Endodermal cell (in vitro differentiated cells): ENCODE measurements around the gene NPC1L1. TPM values are rescaled to one million over a fixed set of nuclear protein-coding genes. Genes with fewer than 3 reads are reported as not detected.

ENCODE experiments used
- DNase-seq: peaks from one replicate; pipeline ENCODE4 v3.0.0-alpha.2; 2017
- H3K27ac ChIP-seq: 2 replicates; pipeline ENCODE4 v1.5.1; 2013; ENCODE audit warnings: mild to moderate bottlenecking, low read depth, low read length, moderate library complexity
- H3K27me3 ChIP-seq: 2 replicates; pipeline ENCODE4 v1.6.1; 2013; ENCODE audit warnings: mild to moderate bottlenecking, low read length, moderate library complexity; ENCODE audit not compliant: insufficient read depth, control insufficient read depth, poor library complexity, severe bottlenecking
- H3K36me3 ChIP-seq: 2 replicates; pipeline ENCODE4 v1.7.0; 2013; ENCODE audit warnings: mild to moderate bottlenecking, low read length, moderate library complexity; ENCODE audit not compliant: control insufficient read depth, insufficient read depth
- H3K4me1 ChIP-seq: one replicate; pipeline ENCODE4 v1.7.0; 2013; ENCODE audit warnings: low read length; ENCODE audit not compliant: control insufficient read depth, insufficient read depth
- H3K4me3 ChIP-seq: 2 replicates; pipeline ENCODE4 v1.5.1; 2013; ENCODE audit warnings: mild to moderate bottlenecking, low read length, moderate library complexity
- H3K9ac ChIP-seq: 2 replicates; pipeline ENCODE4 v1.6.1; 2013; ENCODE audit warnings: mild to moderate bottlenecking, low read length, moderate library complexity; ENCODE audit not compliant: poor library complexity, severe bottlenecking; ENCODE audit errors: extremely low read depth
- H3K9me3 ChIP-seq: 2 replicates; pipeline ENCODE4 v1.6.1; 2013; ENCODE audit warnings: mild to moderate bottlenecking, low read length, moderate library complexity; ENCODE audit not compliant: control insufficient read depth
- H3K27ac Mint-ChIP-seq: 2 replicates; pipeline ENCODE4 v1.8.0; 2020; ENCODE audit warnings: mixed read lengths
- H3K27me3 Mint-ChIP-seq: 2 replicates; pipeline ENCODE4 v1.8.0; 2021; ENCODE audit warnings: mild to moderate bottlenecking, mixed read lengths; ENCODE audit not compliant: insufficient read depth
- H3K36me3 Mint-ChIP-seq: 2 replicates; pipeline ENCODE4 v1.8.0; 2020; ENCODE audit warnings: low read depth, mixed read lengths
- H3K4me1 Mint-ChIP-seq: 2 replicates; pipeline ENCODE4 v1.8.0; 2020; ENCODE audit warnings: mixed read lengths
- H3K4me3 Mint-ChIP-seq: 2 replicates; pipeline ENCODE4 v1.8.0; 2020; ENCODE audit warnings: mild to moderate bottlenecking, moderate library complexity, mixed read lengths
- H3K9me3 Mint-ChIP-seq: 2 replicates; pipeline ENCODE4 v1.8.0; 2020; ENCODE audit warnings: mild to moderate bottlenecking, mixed read lengths
- CTCF ChIP-seq: fragments of 200-600 bp; sonication (generic); conservative IDR thresholded peaks from 2 replicates; pipeline ENCODE4 v1.5.0; 2021; ENCODE audit warnings: antibody characterized with exemption, mild to moderate bottlenecking
- WGBS, 2 experiments: methylation state at CpG; one replicate each; pipeline versions ENCODE4 v1.1.5 to v1.1.7; 2013; ENCODE audit warnings: missing lambda C conversion rate in 2 of 2, mixed read lengths in 1 of 2; ENCODE audit not compliant: insufficient coverage in 1 of 2, insufficient read length in 1 of 2; 5-methylcytosine and 5-hydroxymethylcytosine counted together
- total RNA-seq, 2 donors: library from RNA; stranded (reverse); fragmentation: NEBNext Ultra II Directional in 1 of 2; extraction: Animal tissue kit (Norgen Biotek cat#: 25700) in 1 of 2; gene quantifications; 2 replicates in 1 of 2; 3 replicates in 1 of 2; pipeline ENCODE4 v1.2.1, GENCODE V29; 2021

NPC1L1 gene
- total RNA-seq, 2 donors from 2014 or later, result 2.7 to 3.1 TPM

- Histone ChIP-seq H3K27ac (peak within 1 kb of the TSS; percentile 64), H3K9ac (peak within 1 kb of the TSS; percentile 80), H3K4me3 (peak within 1 kb of the TSS; percentile 88), H3K4me1 (peaks cover 6% of the 10 kb centered on the region), H3K9me3 (no peaks in the 10 kb centered on the region), H3K27me3 (no peaks in the 10 kb centered on the region), H3K36me3 (peaks cover 56% of the 10 kb centered on the region)
- peak; percentile 98 for DNase-seq
- peaks cover 17% of the 10 kb centered on the region for H3K4me1 Mint-ChIP-seq
- peak within 1 kb of the TSS; percentile 94 for H3K4me3 Mint-ChIP-seq
- H3K27ac Mint-ChIP-seq, result peak within 1 kb of the TSS; percentile 96
- 2% methylated on average over 32 to 74 of the region's 74 CpGs for WGBS, 2 experiments
- peaks cover 56% of the 10 kb centered on the region for H3K36me3 Mint-ChIP-seq
- no peak for TF ChIP-seq CTCF
- H3K27me3 Mint-ChIP-seq, result no peaks in the 10 kb centered on the region
- no peaks in the 10 kb centered on the region for H3K9me3 Mint-ChIP-seq
Measured at GRCh38 chr7:44573464-44574286, 32.5 kb upstream of the NPC1L1 start, which contains the start of gene DDX56. Gene DDX56 (minus strand): TSS chr7:44573908. CDS start chr7:44573895, 13 bp downstream.

GRCh38 chr7:44572771-44573170 lies 31.6 kb upstream of the NPC1L1 start:
- H3K36me3 ChIP-seq, result peaks cover 57% of the 10 kb centered on the region

GRCh38 chr7:44569959-44570358 lies 28.8 kb upstream of the NPC1L1 start:
- peak; percentile 20 for DNase-seq
- H3K4me3 ChIP-seq, result no peak overlapping the region
- H3K9me3 Mint-ChIP-seq, result no peaks in the 10 kb centered on the region
- 94% methylated on average over 7 to 9 of the region's 9 CpGs for WGBS, 2 experiments
- no peak overlapping the region for H3K27ac Mint-ChIP-seq
- H3K9me3 ChIP-seq, result no peaks in the 10 kb centered on the region
- H3K4me1 Mint-ChIP-seq, result peaks cover 17% of the 10 kb centered on the region
- H3K4me3 Mint-ChIP-seq, result no peak overlapping the region
- no peaks in the 10 kb centered on the region for H3K27me3 ChIP-seq
- peaks cover 69% of the 10 kb centered on the region for H3K36me3 ChIP-seq
- TF ChIP-seq CTCF, result no peak
- H3K9ac ChIP-seq, result no peak overlapping the region
- H3K27me3 Mint-ChIP-seq, result no peaks in the 10 kb centered on the region
- H3K27ac ChIP-seq, result no peak overlapping the region
- peaks cover 67% of the 10 kb centered on the region for H3K36me3 Mint-ChIP-seq
- H3K4me1 ChIP-seq, result peaks cover 4% of the 10 kb centered on the region

More at GRCh38 chr7:44572771-44573170, 31.6 kb upstream of the NPC1L1 start:
- H3K36me3 Mint-ChIP-seq, result peaks cover 58% of the 10 kb centered on the region
- Histone ChIP-seq H3K9ac (peak overlapping the region; percentile 80), H3K4me3 (peak overlapping the region; percentile 88), H3K9me3 (no peaks in the 10 kb centered on the region), H3K4me1 (peaks cover 6% of the 10 kb centered on the region), H3K27me3 (no peaks in the 10 kb centered on the region), H3K27ac (no peak overlapping the region)
- H3K27me3 Mint-ChIP-seq, result no peaks in the 10 kb centered on the region
- 80 to 81% methylated on average over 4 to 5 of the region's 5 CpGs for WGBS, 2 experiments
- H3K4me3 Mint-ChIP-seq, result peak overlapping the region; percentile 94
- H3K9me3 Mint-ChIP-seq, result no peaks in the 10 kb centered on the region
- H3K27ac Mint-ChIP-seq, result peak overlapping the region; percentile 96
- TF ChIP-seq CTCF, result no peak
- peak; percentile 32 for DNase-seq
- H3K4me1 Mint-ChIP-seq, result peaks cover 17% of the 10 kb centered on the region
